IMR-90 (cell line): ENCODE data around the gene TNFAIP8L1. TPM values are rescaled to one million over a fixed set of nuclear protein-coding genes. Genes with fewer than 3 reads are reported as not detected.

Experiments
- ATAC-seq: fragments of 200-7000 bp; cut with Tn5 transposase; 2 replicates; pipeline ENCODE4 v1.9.1; 2020; ENCODE audit warnings: low read depth, mild to moderate bottlenecking, moderate library complexity
- BruUV-seq: library from RNA; stranded (reverse); fragments of 400-500 nt; replicated peaks from 2 replicates; lab custom pipeline; 2021; lab: Mats Ljungman, UMichigan
- CTCF ChIA-PET: fragments of 300-600 bp; formaldehyde crosslinking; extraction: SDS; loops from one replicate; lab custom pipeline; 2021; ENCODE audit warnings: antibody characterized with exemption; lab: Yijun Ruan, JAX
- POLR2A ChIA-PET: fragments of 300-600 bp; sonication (Branson Sonifier 250); formaldehyde crosslinking; loops from one replicate; lab custom pipeline; 2022; ENCODE audit warnings: antibody characterized with exemption; ENCODE audit not compliant: unreplicated experiment; lab: Charles Lee
- DNase-seq: peaks from one replicate; pipeline ENCODE4 v3.0.0; 2013
- H2AFZ ChIP-seq: replicated peaks from 2 replicates; pipeline ENCODE3; 2013; ENCODE audit warnings: low read length, mild to moderate bottlenecking; ENCODE audit not compliant: poor library complexity
- H2AK5ac ChIP-seq: 2 replicates; pipeline ENCODE4 v1.6.1; 2013; ENCODE audit warnings: low read depth, low read length, inconsistent platforms
- H2AK9ac ChIP-seq: replicated peaks from 2 replicates; pipeline ENCODE3; 2013; ENCODE audit warnings: mild to moderate bottlenecking, low read depth, low read length, moderate library complexity; ENCODE audit not compliant: poor library complexity
- H2BK120ac ChIP-seq: 2 replicates; pipeline ENCODE4 v1.6.1; 2013; ENCODE audit warnings: low read depth, low read length, inconsistent platforms
- H2BK15ac ChIP-seq: 3 replicates; pipeline ENCODE4 v1.6.1; 2013; ENCODE audit warnings: low read depth, low read length, inconsistent platforms
- H2BK20ac ChIP-seq: 2 replicates; pipeline ENCODE4 v1.6.1; 2013; ENCODE audit warnings: low read depth, mild to moderate bottlenecking, inconsistent platforms, low read length, moderate library complexity
- H2BK5ac ChIP-seq: 2 replicates; pipeline ENCODE4 v1.6.1; 2013; ENCODE audit warnings: mild to moderate bottlenecking, low read depth, low read length, inconsistent platforms; ENCODE audit not compliant: poor library complexity, severe bottlenecking
- H3K14ac ChIP-seq: replicated peaks from 2 replicates; pipeline ENCODE4 v1.6.1; 2013; ENCODE audit warnings: low read depth, low read length, inconsistent platforms
- H3K18ac ChIP-seq: 2 replicates; pipeline ENCODE4 v1.6.1; 2013; ENCODE audit warnings: low read depth, low read length, control low read depth
- H3K23ac ChIP-seq: 2 replicates; pipeline ENCODE4 v1.6.1; 2013; ENCODE audit warnings: low read depth, low read length, inconsistent platforms
- H3K27ac ChIP-seq: 2 replicates; pipeline ENCODE4 v1.5.1; 2013; ENCODE audit warnings: mild to moderate bottlenecking, control low read depth, low read length; ENCODE audit not compliant: insufficient read depth
- H3K27me3 ChIP-seq: 2 replicates; pipeline ENCODE4 v1.6.1; 2013; ENCODE audit warnings: low read length; ENCODE audit not compliant: control insufficient read depth, insufficient read depth
- H3K36me3 ChIP-seq: 2 replicates; pipeline ENCODE4 v1.6.1; 2013; ENCODE audit warnings: low read length, mixed read lengths; ENCODE audit not compliant: control insufficient read depth, insufficient read depth
- H3K4ac ChIP-seq: 2 replicates; pipeline ENCODE4 v1.6.1; 2013; ENCODE audit warnings: low read depth, low read length, inconsistent platforms
- H3K4me1 ChIP-seq: 2 replicates; pipeline ENCODE4 v1.6.1; 2013; ENCODE audit warnings: low read length, mixed read lengths; ENCODE audit not compliant: control insufficient read depth, insufficient read depth
- H3K4me2 ChIP-seq: 2 replicates; pipeline ENCODE4 v1.6.1; 2013; ENCODE audit warnings: low read depth, mild to moderate bottlenecking, control low read depth, low read length, moderate library complexity
- H3K4me3 ChIP-seq: 2 replicates; pipeline ENCODE4 v1.5.1; 2013; ENCODE audit warnings: low read depth, mild to moderate bottlenecking, control low read depth, low read length, moderate library complexity; ENCODE audit not compliant: insufficient read depth
- H3K56ac ChIP-seq: 2 replicates; pipeline ENCODE4 v1.6.1; 2013; ENCODE audit warnings: low read length, inconsistent platforms; ENCODE audit not compliant: insufficient read depth; ENCODE audit errors: extremely low read depth
- H3K79me1 ChIP-seq, 2 experiments: 2 replicates each; pipeline ENCODE4 v1.6.1; 2013; ENCODE audit warnings: low read length in 2 of 2, inconsistent platforms in 1 of 2, low read depth in 1 of 2
- H3K9ac ChIP-seq: 2 replicates; pipeline ENCODE4 v1.6.1; 2013; ENCODE audit warnings: low read depth, low read length, control low read depth
- H3K9me1 ChIP-seq: 2 replicates; pipeline ENCODE4 v1.6.1; 2013; ENCODE audit warnings: low read length, inconsistent platforms; ENCODE audit not compliant: insufficient read depth
- H3K9me3 ChIP-seq: 2 replicates; pipeline ENCODE4 v1.6.1; 2013; ENCODE audit warnings: low read length; ENCODE audit not compliant: control insufficient read depth, insufficient read depth
- H4K20me1 ChIP-seq: 2 replicates; pipeline ENCODE4 v1.6.1; 2013; ENCODE audit warnings: low read length, inconsistent platforms; ENCODE audit not compliant: insufficient read depth
- H4K5ac ChIP-seq: 2 replicates; pipeline ENCODE4 v1.6.1; 2013; ENCODE audit warnings: mild to moderate bottlenecking, low read depth, low read length, control low read depth
- H4K8ac ChIP-seq, 2 experiments: 2 replicates each; pipeline ENCODE4 v1.6.1; 2013; ENCODE audit warnings: low read depth in 2 of 2, low read length in 2 of 2, control low read depth in 1 of 2, inconsistent platforms in 1 of 2
- H4K91ac ChIP-seq: 2 replicates; pipeline ENCODE4 v1.6.1; 2013; ENCODE audit warnings: low read depth, low read length, inconsistent platforms; ENCODE audit not compliant: insufficient read depth
- FOS ChIP-seq: fragments of 150-350 bp; IDR thresholded peaks from 2 replicates; pipeline ENCODE4 v1.6.1; 2016; ENCODE audit warnings: low read depth, low read length
- RFX5 ChIP-seq: IDR thresholded peaks from 2 replicates; pipeline ENCODE4 v1.8.0; 2012; ENCODE audit warnings: low read depth, mild to moderate bottlenecking, low read length, moderate library complexity
- WGBS, 2 experiments: methylation state at CpG; one replicate each; pipeline versions ENCODE4 v1.1.5 to v1.1.7; 2013; ENCODE audit warnings: missing lambda C conversion rate in 2 of 2; ENCODE audit not compliant: insufficient read length in 1 of 2; ENCODE audit errors: extremely low coverage in 2 of 2; 5-methylcytosine and 5-hydroxymethylcytosine counted together
- dilution Hi-C: fragments of 300-500 bp; cut with HindIII; formaldehyde crosslinking; loops from one replicate; pipeline ENCODE4 v1.14.3; 2018; ENCODE audit warnings: low sequenced_read_pairs; ENCODE audit not compliant: unreplicated experiment
- in situ Hi-C: fragments of 300-500 bp; cut with MboI; formaldehyde crosslinking; loops from 3 replicates; pipeline ENCODE4 v1.14.3; 2019; ENCODE audit warnings: low sequenced_read_pairs, inconsistent platforms, mixed read lengths
- intact Hi-C: fragments of 100-400 bp; cut with micrococcal nuclease; formaldehyde crosslinking; loops from 2 replicates; pipeline ENCODE4 v1.10.0; 2022
- polyA plus RNA-seq, 3 experiments: library from polyadenylated mRNA; depleted of rRNA; stranded (reverse); fragments of >200 nt; gene quantifications; 2 replicates each; pipeline ENCODE4 v1.2.3, GENCODE V29; 2012; ENCODE audit warnings: low replicate concordance in 1 of 3
- total RNA-seq: library from RNA; depleted of rRNA; stranded (reverse); fragments of >200 nt; gene quantifications from 2 replicates; pipeline ENCODE4 v1.2.3, GENCODE V29; 2012

TNFAIP8L1 gene
- total and polyA plus RNA-seq, 2 of the 4 experiments (the other 2 are of a cell fraction): 2.5 to 6.0 TPM

DNA sequence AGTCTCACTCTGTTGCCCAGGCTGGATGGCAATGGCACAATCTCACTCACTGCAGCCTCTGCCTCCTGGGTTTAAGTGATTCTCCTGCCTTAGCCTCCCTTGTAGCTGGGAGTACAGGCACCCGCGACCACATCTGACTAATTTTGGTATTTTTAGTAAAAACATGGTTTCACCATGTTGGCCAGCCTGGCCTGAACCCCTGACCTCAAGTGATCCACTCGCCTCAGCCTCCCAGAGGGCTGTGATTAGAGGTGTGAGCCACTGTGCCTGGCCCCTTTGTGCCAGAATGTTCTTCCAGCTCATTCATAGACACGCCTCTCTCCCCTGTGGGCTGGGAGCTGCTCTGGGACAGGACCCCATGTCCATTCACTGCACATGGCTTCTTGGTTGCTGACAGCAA is 21.7 kb downstream of the TNFAIP8L1 start:
- ChIA-PET POLR2A (no interaction called here), CTCF (no interaction called here)
- no peak overlapping the region for H3K4me2 ChIP-seq
- H4K20me1 ChIP-seq: peaks cover 46% of the 10 kb centered on the region
- no peak overlapping the region for H4K91ac ChIP-seq
- H3K14ac ChIP-seq: no peak overlapping the region
- dilution Hi-C loops: no loop called here
- WGBS, 2 experiments: 83% methylated on average over 1 of the region's 4 CpGs; no CpG with 5 or more reads in 1 of the 2 experiments
- no peak overlapping the region for H2AFZ ChIP-seq
- TF ChIP-seq RFX5: no peak
- no peak for TF ChIP-seq FOS
- BruUV-seq: no TSS peak
- no peak overlapping the region for H2BK15ac ChIP-seq
- no peak overlapping the region for H2BK120ac ChIP-seq
- no peaks in the 10 kb centered on the region for H3K9me1 ChIP-seq
- in situ Hi-C loops: no loop called here
- no peaks in the 10 kb centered on the region; the same call in 1 of the 2 replicates for H3K9me3 ChIP-seq
- no peak overlapping the region for H4K8ac ChIP-seq
- no peaks in the 10 kb centered on the region for H3K27me3 ChIP-seq
- H3K4ac ChIP-seq: no peak overlapping the region
- peaks cover 68% of the 10 kb centered on the region for H3K36me3 ChIP-seq
- H3K27ac ChIP-seq: no peak overlapping the region
- no peak overlapping the region for H3K18ac ChIP-seq
- H3K79me1 ChIP-seq: peaks cover 13 to 60% of the 10 kb centered on the region in 2 experiments; a peak in 3 of 4 replicates
- no peak overlapping the region for H3K56ac ChIP-seq
- intact Hi-C loops: no loop called here
- no peak overlapping the region for H2AK9ac ChIP-seq
- no peak overlapping the region for H3K9ac ChIP-seq
- H4K5ac ChIP-seq: no peak overlapping the region
- H3K4me3 ChIP-seq: no peak overlapping the region
- H3K23ac ChIP-seq: no peak overlapping the region
- no peaks in the 10 kb centered on the region for H3K4me1 ChIP-seq
- H2BK5ac ChIP-seq: no peak overlapping the region
- H2AK5ac ChIP-seq: no peak overlapping the region
- H2BK20ac ChIP-seq: no peak overlapping the region
- no peak for ATAC-seq
- DNase-seq: peak; percentile 9
